NCI-H2227 treated with DMSO at 0.1 percent for 48 hours (cell line): ENCODE results near the gene GHDC.
A peak's percentile ranks its signal among the peaks of the same experiment; 100 is the strongest.
"Not testable (repeated sequence)": the region's sequence is repeated elsewhere in the genome, so short reads cannot be mapped to it uniquely, and the experiment has no call there.

Experiments used
- DNase-seq: peaks from one replicate; lab custom pipeline; 2025; lab: John Stamatoyannopoulos, UW

GHDC gene

GRCh38 chr17:42193969-42194899 is at the start of gene GHDC:
TSS of gene GHDC (minus strand) at chr17:42194494. CDS start at chr17:42193581, 913 bp downstream.
- DNase-seq = peak; percentile 77

- no peak for DNase-seq
These were observed 49.2 kb upstream of the GHDC start for GRCh38 chr17:42243493-42243982.

- no peak for DNase-seq
These were observed 47.6 kb upstream of the GHDC start for GRCh38 chr17:42241871-42242270.

- not testable (repeated sequence) for DNase-seq
These were observed 46.6 kb upstream of the GHDC start for GRCh38 chr17:42240863-42241262.

- no peak for DNase-seq
These were observed 45.9 kb upstream of the GHDC start for GRCh38 chr17:42240201-42240600.

- not testable (repeated sequence) for DNase-seq
These were observed 45.3 kb upstream of the GHDC start for GRCh38 chr17:42239576-42239975.

- no peak for DNase-seq
These were observed 42.5 kb upstream of the GHDC start for GRCh38 chr17:42236760-42237159.

GRCh38 chr17:42233994-42234393 is 39.7 kb upstream of the GHDC start:
- DNase-seq = no peak

- no peak for DNase-seq
These were observed 38.9 kb upstream of the GHDC start for GRCh38 chr17:42233156-42233555.

GRCh38 chr17:42230225-42230624 is 35.9 kb upstream of the GHDC start:
- no peak for DNase-seq

GRCh38 chr17:42227849-42228700 is 33.8 kb upstream of the GHDC start:
- DNase-seq = no peak

- no peak for DNase-seq
These were observed 31.4 kb upstream of the GHDC start for GRCh38 chr17:42225646-42226045.

- no peak for DNase-seq
These were observed 30.4 kb upstream of the GHDC start for GRCh38 chr17:42224651-42225050.

GRCh38 chr17:42221886-42222745 is 27.8 kb upstream of the GHDC start:
- DNase-seq = no peak

GRCh38 chr17:42219280-42219679 is 25.0 kb upstream of the GHDC start:
- DNase-seq = not testable (repeated sequence)

GRCh38 chr17:42214156-42214555 is 19.9 kb upstream of the GHDC start:
- no peak for DNase-seq

- no peak for DNase-seq
These were observed 18.1 kb upstream of the GHDC start for GRCh38 chr17:42212382-42212781.

- not testable (repeated sequence) for DNase-seq
These were observed 17.6 kb upstream of the GHDC start for GRCh38 chr17:42211921-42212341.

GRCh38 chr17:42210046-42210445 is 15.8 kb upstream of the GHDC start:
- no peak for DNase-seq

GRCh38 chr17:42206153-42206612 is 11.9 kb upstream of the GHDC start:
- not testable (repeated sequence) for DNase-seq

GRCh38 chr17:42203354-42203753 is 9.1 kb upstream of the GHDC start:
- no peak for DNase-seq
